Measurements from ENCODE around the gene PCDH9.
A peak's percentile ranks its signal among the peaks of the same experiment; 100 is the strongest.

The PCDH9 gene

GRCh38 chr13:66553391-66553790, 676.7 kb downstream of the PCDH9 start:
- DNase-seq: no peak

GRCh38 chr13:66551128-66551527, 679.0 kb downstream of the PCDH9 start:
- no peak for DNase-seq

- DNase-seq: no peak
Observed at GRCh38 chr13:66547685-66548084, 682.5 kb downstream of the PCDH9 start.

GRCh38 chr13:66546534-66547379, 683.4 kb downstream of the PCDH9 start:
- no peak for DNase-seq

- no peak for DNase-seq
Observed at GRCh38 chr13:66543780-66544179, 686.4 kb downstream of the PCDH9 start.

GRCh38 chr13:66537417-66537816, 692.7 kb downstream of the PCDH9 start:
- DNase-seq: no peak

GRCh38 chr13:66536746-66537145, 693.4 kb downstream of the PCDH9 start:
- DNase-seq: no peak

- DNase-seq: no peak
Observed at GRCh38 chr13:66534561-66534960, 695.6 kb downstream of the PCDH9 start.

GRCh38 chr13:66532845-66533244, 697.3 kb downstream of the PCDH9 start:
- no peak for DNase-seq

GRCh38 chr13:66532146-66532545, 698.0 kb downstream of the PCDH9 start:
- DNase-seq: no peak

GRCh38 chr13:66530686-66531085, 699.5 kb downstream of the PCDH9 start:
- DNase-seq: no peak

GRCh38 chr13:66530158-66530557, 700.0 kb downstream of the PCDH9 start:
- DNase-seq: no peak

- DNase-seq: no peak
Observed at GRCh38 chr13:66528944-66529576, 701.1 kb downstream of the PCDH9 start.

GRCh38 chr13:66528180-66528579, 702.0 kb downstream of the PCDH9 start:
- DNase-seq: no peak

- DNase-seq: no peak
Observed at GRCh38 chr13:66520511-66521355, 709.4 kb downstream of the PCDH9 start.

GRCh38 chr13:66519259-66519658, 710.9 kb downstream of the PCDH9 start:
- DNase-seq: no peak

- DNase-seq: no peak
Observed at GRCh38 chr13:66518068-66518467, 712.1 kb downstream of the PCDH9 start.

GRCh38 chr13:66513728-66514127, 716.4 kb downstream of the PCDH9 start:
- no peak for DNase-seq

GRCh38 chr13:66509175-66509574, 721.0 kb downstream of the PCDH9 start:
- DNase-seq: no peak

- no peak for DNase-seq
Observed at GRCh38 chr13:66508153-66508909, 721.8 kb downstream of the PCDH9 start.

GRCh38 chr13:66506979-66507378, 723.2 kb downstream of the PCDH9 start:
- DNase-seq: peak; percentile 1

GRCh38 chr13:66506051-66506777, 723.9 kb downstream of the PCDH9 start:
- DNase-seq: no peak

Measured in activated CD4-positive, alpha-beta T cell treated with anti-CD3 and anti-CD28 coated beads, Interleukin-2, Interleukin-6, amounts not matched to agents 100 ng/mL and 50 ng/mL, durations not matched to agents 16 hours and 8 hours (primary cell).